B cell (primary cell): ENCODE measurements around the gene RAB10. TPM values are rescaled to one million over a fixed set of nuclear protein-coding genes. Genes with fewer than 3 reads are reported as not detected.

Experiments used
- ATAC-seq: fragments of 200-7000 bp; cut with Tn5 transposase; one replicate; pipeline ENCODE4 v1.10.0; 2021; ENCODE audit warnings: low read depth, mild to moderate bottlenecking, moderate number of reproducible peaks, moderate library complexity
- CTCF ChIA-PET: fragments of 350-600 bp; sonication (Branson Sonifier 250); formaldehyde crosslinking; loops from one replicate; lab custom pipeline; 2021; ENCODE audit warnings: antibody characterized with exemption, inconsistent platforms; lab: Charles Lee
- POLR2A ChIA-PET: fragments of 350-600 bp; sonication (Branson Sonifier 250); formaldehyde crosslinking; loops from one replicate; lab custom pipeline; 2021; ENCODE audit warnings: antibody characterized with exemption; lab: Charles Lee
- DNase-seq: peaks from one replicate; pipeline ENCODE4 v3.0.0; 2013
- H2AFZ ChIP-seq: 2 replicates; pipeline ENCODE4 v1.6.1; 2012; ENCODE audit warnings: mild to moderate bottlenecking, low read depth, low read length; ENCODE audit not compliant: insufficient read depth, poor library complexity, severe bottlenecking
- H3K27ac ChIP-seq, 2 donors: 1 replicate in 1 of 2; 2 replicates in 1 of 2; pipeline ENCODE4 v1.5.1; 2012 to 2013; ENCODE audit warnings: low read length in 2 of 2, mild to moderate bottlenecking in 2 of 2, moderate library complexity in 1 of 2
- H3K27me3 ChIP-seq, 4 experiments: fragments of 200-600 bp in 1 of 4; sonication (generic) in 1 of 4; replicated peaks in 1 of 4; 1 replicate in 2 of 4; 2 replicates in 2 of 4; pipeline versions ENCODE4 v1.6.1 to v1.7.0; 2013 to 2016; ENCODE audit warnings: low read length in 3 of 4, mild to moderate bottlenecking in 2 of 4, mixed read lengths in 1 of 4, moderate library complexity in 1 of 4; ENCODE audit not compliant: insufficient read depth in 4 of 4, control insufficient read depth in 3 of 4; ENCODE audit errors: control extremely low read depth in 1 of 4
- H3K36me3 ChIP-seq, 2 experiments: replicated peaks in 1 of 2; 1 replicate in 1 of 2; 2 replicates in 1 of 2; pipeline versions ENCODE4 v1.6.1 to v1.7.1; 2013; ENCODE audit warnings: low read length in 1 of 2; ENCODE audit not compliant: insufficient read depth in 2 of 2, control insufficient read depth in 1 of 2; ENCODE audit errors: control extremely low read depth in 1 of 2, extremely low read depth in 1 of 2
- H3K4me1 ChIP-seq, 2 donors: fragments of 200-600 bp in 1 of 2; sonication (generic) in 1 of 2; 1 replicate in 1 of 2; 2 replicates in 1 of 2; pipeline versions ENCODE4 v1.5.1 to v1.6.1; 2013 to 2017; ENCODE audit warnings: low read length in 2 of 2; ENCODE audit not compliant: control insufficient read depth in 2 of 2, insufficient read depth in 2 of 2
- H3K4me2 ChIP-seq: replicated peaks from 2 replicates; pipeline ENCODE3; 2012; ENCODE audit warnings: mild to moderate bottlenecking, low read depth, low read length; ENCODE audit not compliant: poor library complexity, severe bottlenecking
- H3K4me3 ChIP-seq, 5 experiments: fragments of 200-600 bp in 1 of 5; sonication (generic) in 1 of 5; 1 replicate in 3 of 5; 2 replicates in 2 of 5; pipeline versions ENCODE4 v1.5.1 to v1.7.0; 2011 to 2016; ENCODE audit warnings: low read length in 4 of 5, mild to moderate bottlenecking in 4 of 5, low read depth in 2 of 5, control low read depth in 1 of 5, moderate library complexity in 1 of 5; ENCODE audit not compliant: insufficient read depth in 1 of 5; ENCODE audit errors: control extremely low read depth in 1 of 5, extremely low read depth in 1 of 5
- H3K79me2 ChIP-seq: fragments of 200-600 bp; sonication (generic); one replicate; pipeline ENCODE4 v1.6.0; 2016; ENCODE audit warnings: low read length; ENCODE audit not compliant: control insufficient read depth, insufficient read depth
- H3K9ac ChIP-seq: fragments of 200-600 bp; sonication (generic); 2 replicates; pipeline ENCODE4 v1.6.1; 2017; ENCODE audit warnings: mild to moderate bottlenecking, low read length, moderate library complexity
- H3K9me3 ChIP-seq, 3 donors: one replicate each; pipeline versions ENCODE4 v1.6.1 to v1.7.1; 2013; ENCODE audit warnings: low read length in 2 of 3; ENCODE audit not compliant: control insufficient read depth in 2 of 3, insufficient read depth in 1 of 3; ENCODE audit errors: control extremely low read depth in 1 of 3
- H4K20me1 ChIP-seq: 2 replicates; pipeline ENCODE4 v1.6.0; 2012; ENCODE audit warnings: mild to moderate bottlenecking, low read length; ENCODE audit not compliant: insufficient read depth, control insufficient read depth, poor library complexity, severe bottlenecking
- H3K27ac Mint-ChIP-seq: one replicate; pipeline ENCODE4 v1.8.0; 2021; ENCODE audit warnings: mixed read lengths
- H3K27me3 Mint-ChIP-seq: one replicate; pipeline ENCODE4 v1.8.0; 2021; ENCODE audit warnings: mixed read lengths
- H3K4me1 Mint-ChIP-seq: one replicate; pipeline ENCODE4 v1.8.0; 2021; ENCODE audit warnings: mixed read lengths
- H3K4me3 Mint-ChIP-seq: one replicate; pipeline ENCODE4 v1.8.0; 2021; ENCODE audit warnings: mixed read lengths
- H3K9me3 Mint-ChIP-seq: one replicate; pipeline ENCODE4 v1.8.0; 2022; ENCODE audit warnings: mixed read lengths; ENCODE audit not compliant: insufficient read depth
- EZH2 ChIP-seq: IDR thresholded peaks from 2 replicates; pipeline ENCODE4 v1.6.1; 2012; ENCODE audit warnings: borderline replicate concordance, low read depth, mild to moderate bottlenecking, moderate library complexity, low read length; ENCODE audit not compliant: insufficient read depth, poor library complexity, severe bottlenecking
- WGBS: methylation state at CpG from one replicate; pipeline ENCODE4 v1.1.5; 2013; ENCODE audit warnings: missing lambda C conversion rate; ENCODE audit not compliant: insufficient coverage; 5-methylcytosine and 5-hydroxymethylcytosine counted together
- intact Hi-C: fragments of 100-400 bp; cut with micrococcal nuclease; formaldehyde crosslinking; loops from one replicate; pipeline ENCODE4 v1.10.0; 2022
- polyA plus RNA-seq: library from polyadenylated mRNA; depleted of rRNA; stranded (reverse); fragments of >200 nt; gene quantifications from 2 replicates; pipeline ENCODE4 v1.2.3, GENCODE V29; 2012
- total RNA-seq, 2 donors: library from RNA; stranded (reverse); fragments of 120-200 nt in 1 of 2; gene quantifications; 1 replicate in 1 of 2; 2 replicates in 1 of 2; pipeline versions ENCODE4 v1.2.3 to v1.2.4, GENCODE V29; 2013 to 2022
- TF ChIP-seq, protein P1 (sequence below): fragments of 200-600 bp; IDR thresholded peaks from one replicate; pipeline ENCODE4 v1.8.0; 2022; ENCODE audit warnings: antibody characterized with exemption, mild to moderate bottlenecking

The RAB10 gene
- total and polyA plus RNA-seq, 2 donors (not counting 1 experiment from before 2014, with no cell fraction given): 21.7 to 66.7 TPM

GRCh38 chr2:26073830-26074229 lies 39.9 kb downstream of the RAB10 start:
- H3K4me3 Mint-ChIP-seq: no peak overlapping the region
- H3K9ac ChIP-seq: no peak overlapping the region
- POLR2A ChIA-PET: no interaction called here
- intact Hi-C loops: no loop called here
- H3K27me3 ChIP-seq: no peaks in the 10 kb centered on the region
- ATAC-seq (no peak), DNase-seq (no peak)
- H3K4me2 ChIP-seq: no peak overlapping the region
- TF ChIP-seq EZH2: no peak
- TF ChIP-seq, protein P1, sequence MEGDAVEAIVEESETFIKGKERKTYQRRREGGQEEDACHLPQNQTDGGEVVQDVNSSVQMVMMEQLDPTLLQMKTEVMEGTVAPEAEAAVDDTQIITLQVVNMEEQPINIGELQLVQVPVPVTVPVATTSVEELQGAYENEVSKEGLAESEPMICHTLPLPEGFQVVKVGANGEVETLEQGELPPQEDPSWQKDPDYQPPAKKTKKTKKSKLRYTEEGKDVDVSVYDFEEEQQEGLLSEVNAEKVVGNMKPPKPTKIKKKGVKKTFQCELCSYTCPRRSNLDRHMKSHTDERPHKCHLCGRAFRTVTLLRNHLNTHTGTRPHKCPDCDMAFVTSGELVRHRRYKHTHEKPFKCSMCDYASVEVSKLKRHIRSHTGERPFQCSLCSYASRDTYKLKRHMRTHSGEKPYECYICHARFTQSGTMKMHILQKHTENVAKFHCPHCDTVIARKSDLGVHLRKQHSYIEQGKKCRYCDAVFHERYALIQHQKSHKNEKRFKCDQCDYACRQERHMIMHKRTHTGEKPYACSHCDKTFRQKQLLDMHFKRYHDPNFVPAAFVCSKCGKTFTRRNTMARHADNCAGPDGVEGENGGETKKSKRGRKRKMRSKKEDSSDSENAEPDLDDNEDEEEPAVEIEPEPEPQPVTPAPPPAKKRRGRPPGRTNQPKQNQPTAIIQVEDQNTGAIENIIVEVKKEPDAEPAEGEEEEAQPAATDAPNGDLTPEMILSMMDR: no peak
- no peak overlapping the region for H3K27ac ChIP-seq
- peaks cover 35% of the 10 kb centered on the region for H3K4me1 Mint-ChIP-seq
- no peaks in the 10 kb centered on the region for H3K36me3 ChIP-seq
- no peaks in the 10 kb centered on the region for H3K27me3 Mint-ChIP-seq
- CTCF ChIA-PET: interaction anchor here (0.6 to 1.8 kb wide), 5 partner anchors 9 to 123 kb away, joined by 3 to 7 read pairs (median 3); no protein-coding TSS in a partner anchor
- no peak overlapping the region for H3K4me3 ChIP-seq
- no peak overlapping the region for H3K27ac Mint-ChIP-seq
- peaks cover 89% of the 10 kb centered on the region for H3K79me2 ChIP-seq
- peaks cover 0 to 6% (median 0%) of the 10 kb centered on the region in 3 donors for H3K9me3 ChIP-seq
- peaks cover 7 to 13% of the 10 kb centered on the region in 2 donors for H3K4me1 ChIP-seq
- H3K9me3 Mint-ChIP-seq: no peaks in the 10 kb centered on the region
- H2AFZ ChIP-seq: no peak overlapping the region
- 100% methylated on average over 3 of the region's 3 CpGs for WGBS
- H4K20me1 ChIP-seq: peaks cover 84% of the 10 kb centered on the region

GRCh38 chr2:26074676-26075075 lies 40.8 kb downstream of the RAB10 start:
- peaks cover 0 to 2% (median 0%) of the 10 kb centered on the region in 3 donors for H3K9me3 ChIP-seq
- TF ChIP-seq EZH2: no peak
- TF ChIP-seq, protein P1: no peak
- H3K36me3 ChIP-seq: no peaks in the 10 kb centered on the region
- 75% methylated on average over 1 of the region's 8 CpGs for WGBS
- H3K27me3 ChIP-seq: no peaks in the 10 kb centered on the region
- intact Hi-C loops: no loop called here
- H3K27ac Mint-ChIP-seq: no peak overlapping the region
- peaks cover 84% of the 10 kb centered on the region for H4K20me1 ChIP-seq
- H3K4me1 ChIP-seq: peaks cover 4 to 6% of the 10 kb centered on the region in 2 donors
- H3K4me3 Mint-ChIP-seq: no peak overlapping the region
- H3K4me1 Mint-ChIP-seq: peaks cover 33% of the 10 kb centered on the region
- no peak overlapping the region for H3K27ac ChIP-seq
- no peaks in the 10 kb centered on the region for H3K27me3 Mint-ChIP-seq
- POLR2A ChIA-PET: no interaction called here
- no peaks in the 10 kb centered on the region for H3K9me3 Mint-ChIP-seq
- no peak overlapping the region for H3K9ac ChIP-seq
- DNase-seq: no peak
- H3K4me2 ChIP-seq: no peak overlapping the region
- peaks cover 90% of the 10 kb centered on the region for H3K79me2 ChIP-seq
- H2AFZ ChIP-seq: no peak overlapping the region
- ATAC-seq: no peak
- CTCF ChIA-PET: interaction anchor here (1.2 to 1.8 kb wide), 2 partner anchors 13 to 40 kb away, joined by 3 to 4 read pairs; no protein-coding TSS in a partner anchor
- no peak overlapping the region for H3K4me3 ChIP-seq
